ENCODE results near the gene GALNT1. TPM values are rescaled to one million over a fixed set of nuclear protein-coding genes. Genes with fewer than 3 reads are reported as not detected.

The GALNT1 gene
- total RNA-seq, 1 donor from 2014 or later = 65.3 TPM

DNA sequence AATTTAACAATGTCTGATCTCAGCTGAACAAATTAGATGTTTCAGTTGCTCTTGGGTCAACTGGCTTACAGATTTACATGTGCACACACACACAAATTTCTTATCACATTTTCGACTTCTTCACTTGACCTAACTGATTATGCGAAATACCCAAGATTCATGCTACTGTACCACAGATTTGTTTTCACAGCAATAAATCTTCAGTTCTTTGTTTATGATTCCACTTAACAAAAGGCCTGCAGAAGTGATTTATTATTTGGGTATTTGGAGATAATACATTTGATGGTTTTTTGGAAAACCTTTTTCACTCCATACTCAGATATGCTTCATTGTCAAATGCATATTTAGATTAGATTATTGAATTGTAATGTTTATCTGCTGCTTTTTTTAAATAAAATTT, 129.0 kb downstream of the GALNT1 start:
- Mint-ChIP-seq H3K9me3 (ENCODE audit: unreplicated experiment) (no peaks in the 10 kb centered on the region), H3K4me1 (ENCODE audit: low read depth, unreplicated experiment) (no peaks in the 10 kb centered on the region), H3K27ac (ENCODE audit: unreplicated experiment) (no peak overlapping the region), H3K27me3 (ENCODE audit: unreplicated experiment) (no peaks in the 10 kb centered on the region), H3K4me3 (ENCODE audit: unreplicated experiment) (no peak overlapping the region), H3K36me3 (ENCODE audit: unreplicated experiment) (no peaks in the 10 kb centered on the region)
- DNase-seq = no peak
- TF ChIP-seq, protein P1, sequence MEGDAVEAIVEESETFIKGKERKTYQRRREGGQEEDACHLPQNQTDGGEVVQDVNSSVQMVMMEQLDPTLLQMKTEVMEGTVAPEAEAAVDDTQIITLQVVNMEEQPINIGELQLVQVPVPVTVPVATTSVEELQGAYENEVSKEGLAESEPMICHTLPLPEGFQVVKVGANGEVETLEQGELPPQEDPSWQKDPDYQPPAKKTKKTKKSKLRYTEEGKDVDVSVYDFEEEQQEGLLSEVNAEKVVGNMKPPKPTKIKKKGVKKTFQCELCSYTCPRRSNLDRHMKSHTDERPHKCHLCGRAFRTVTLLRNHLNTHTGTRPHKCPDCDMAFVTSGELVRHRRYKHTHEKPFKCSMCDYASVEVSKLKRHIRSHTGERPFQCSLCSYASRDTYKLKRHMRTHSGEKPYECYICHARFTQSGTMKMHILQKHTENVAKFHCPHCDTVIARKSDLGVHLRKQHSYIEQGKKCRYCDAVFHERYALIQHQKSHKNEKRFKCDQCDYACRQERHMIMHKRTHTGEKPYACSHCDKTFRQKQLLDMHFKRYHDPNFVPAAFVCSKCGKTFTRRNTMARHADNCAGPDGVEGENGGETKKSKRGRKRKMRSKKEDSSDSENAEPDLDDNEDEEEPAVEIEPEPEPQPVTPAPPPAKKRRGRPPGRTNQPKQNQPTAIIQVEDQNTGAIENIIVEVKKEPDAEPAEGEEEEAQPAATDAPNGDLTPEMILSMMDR (IDR thresholded peaks at IDR 0.05; ENCODE audit: partially characterized antibody, unreplicated experiment) = no peak

DNA sequence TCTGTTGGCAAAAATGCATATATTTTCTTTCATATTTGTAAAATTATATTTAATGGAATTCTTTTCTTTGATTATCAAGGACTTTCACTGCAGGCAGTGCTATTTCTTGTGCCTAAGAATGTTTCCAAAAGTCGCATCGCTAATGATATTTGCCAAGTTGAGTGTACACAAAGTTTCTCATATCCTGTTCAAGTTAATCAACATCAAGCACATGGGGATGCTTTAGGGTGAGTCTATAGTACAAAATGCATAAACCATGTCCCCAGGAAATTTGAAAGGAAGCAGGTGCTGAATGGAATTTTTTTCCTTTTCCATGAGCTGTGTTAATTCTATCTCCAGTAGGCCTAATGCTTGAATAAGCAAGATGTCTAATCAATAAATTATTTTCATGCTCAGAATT, 129.7 kb downstream of the GALNT1 start:
- Mint-ChIP-seq H3K27me3 (ENCODE audit: unreplicated experiment) (no peaks in the 10 kb centered on the region), H3K4me3 (ENCODE audit: unreplicated experiment) (no peak overlapping the region), H3K27ac (ENCODE audit: unreplicated experiment) (no peak overlapping the region), H3K4me1 (ENCODE audit: low read depth, unreplicated experiment) (no peaks in the 10 kb centered on the region), H3K36me3 (ENCODE audit: unreplicated experiment) (peaks cover 4% of the 10 kb centered on the region), H3K9me3 (ENCODE audit: unreplicated experiment) (no peaks in the 10 kb centered on the region)
- DNase-seq = no peak
- TF ChIP-seq, protein P1 (IDR thresholded peaks at IDR 0.05; ENCODE audit: partially characterized antibody, unreplicated experiment) = no peak

DNA sequence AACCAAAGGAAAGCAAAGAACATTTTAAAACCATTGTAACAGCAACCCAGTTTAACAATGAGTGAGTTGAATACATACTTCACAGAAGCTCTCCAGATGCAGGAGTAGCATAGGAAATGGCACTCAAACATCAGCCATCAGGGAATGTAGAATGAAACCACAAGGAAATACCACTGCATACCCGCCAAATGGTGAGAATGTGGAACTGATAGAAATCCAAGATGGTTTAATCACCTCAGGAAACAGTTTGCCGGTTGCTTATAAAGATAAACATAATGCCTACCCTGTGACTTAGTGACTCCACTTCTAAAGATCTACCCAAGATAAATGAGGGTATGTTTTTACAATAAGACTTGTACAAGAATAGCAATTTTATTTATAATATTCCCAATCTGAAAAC, 132.0 kb downstream of the GALNT1 start:
- no peak overlapping the region for H3K27ac Mint-ChIP-seq (ENCODE audit: unreplicated experiment)
- H3K4me1 Mint-ChIP-seq (ENCODE audit: low read depth, unreplicated experiment) = no peaks in the 10 kb centered on the region
- TF ChIP-seq, protein P1 (IDR thresholded peaks at IDR 0.05; ENCODE audit: partially characterized antibody, unreplicated experiment) = no peak
- H3K27me3 Mint-ChIP-seq (ENCODE audit: unreplicated experiment) = no peaks in the 10 kb centered on the region
- H3K4me3 Mint-ChIP-seq (ENCODE audit: unreplicated experiment) = no peak overlapping the region
- DNase-seq = no peak
- peaks cover 3% of the 10 kb centered on the region for H3K9me3 Mint-ChIP-seq (ENCODE audit: unreplicated experiment)
- peaks cover 25% of the 10 kb centered on the region for H3K36me3 Mint-ChIP-seq (ENCODE audit: unreplicated experiment)

DNA sequence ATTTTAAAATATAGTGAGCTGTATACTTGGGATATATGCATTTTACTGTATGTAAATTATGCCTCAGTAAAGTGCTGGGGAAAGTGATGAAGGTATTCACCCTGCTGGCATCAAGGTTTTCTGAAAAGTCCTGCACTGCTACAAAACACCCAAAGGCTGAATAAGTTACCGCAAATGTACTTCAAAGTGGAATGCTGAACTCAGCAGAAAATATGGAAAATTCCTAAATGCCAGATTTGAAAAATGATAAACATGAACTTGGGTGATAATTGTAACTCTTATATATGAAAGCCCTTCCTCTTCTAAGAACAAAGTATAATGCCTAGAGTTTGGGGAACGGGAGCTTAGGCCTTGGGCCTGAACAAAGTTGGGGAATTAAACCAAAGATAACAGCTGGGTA, 133.0 kb downstream of the GALNT1 start:
- Mint-ChIP-seq H3K27ac (ENCODE audit: unreplicated experiment) (no peak overlapping the region), H3K4me1 (ENCODE audit: low read depth, unreplicated experiment) (no peaks in the 10 kb centered on the region), H3K9me3 (ENCODE audit: unreplicated experiment) (peaks cover 3% of the 10 kb centered on the region), H3K27me3 (ENCODE audit: unreplicated experiment) (no peaks in the 10 kb centered on the region), H3K36me3 (ENCODE audit: unreplicated experiment) (peaks cover 34% of the 10 kb centered on the region), H3K4me3 (ENCODE audit: unreplicated experiment) (no peak overlapping the region)
- no peak for DNase-seq
- TF ChIP-seq, protein P1 (IDR thresholded peaks at IDR 0.05; ENCODE audit: partially characterized antibody, unreplicated experiment) = no peak

DNA sequence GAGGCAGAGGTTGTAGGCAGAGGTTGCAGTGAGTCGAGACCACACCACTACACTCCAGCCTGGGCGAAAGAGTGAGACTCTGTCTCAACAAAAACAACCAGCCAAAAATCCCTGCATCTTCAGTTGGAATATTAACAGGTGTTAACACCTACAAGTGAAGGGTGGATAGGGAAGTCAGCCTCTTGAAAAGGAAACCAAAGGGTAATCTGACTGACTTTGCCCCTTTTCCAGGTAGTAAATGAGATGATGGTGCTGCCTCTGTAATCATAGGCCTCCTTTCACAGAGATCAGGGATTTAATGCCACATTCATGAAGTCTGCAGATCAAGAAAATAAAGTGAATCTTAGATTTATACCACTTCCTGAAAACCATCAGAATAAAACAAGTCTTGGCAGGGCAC, 133.6 kb downstream of the GALNT1 start:
- Mint-ChIP-seq H3K27ac (ENCODE audit: unreplicated experiment) (no peak overlapping the region), H3K9me3 (ENCODE audit: unreplicated experiment) (peaks cover 3% of the 10 kb centered on the region), H3K4me3 (ENCODE audit: unreplicated experiment) (no peak overlapping the region), H3K4me1 (ENCODE audit: low read depth, unreplicated experiment) (no peaks in the 10 kb centered on the region), H3K27me3 (ENCODE audit: unreplicated experiment) (no peaks in the 10 kb centered on the region), H3K36me3 (ENCODE audit: unreplicated experiment) (peaks cover 37% of the 10 kb centered on the region)
- TF ChIP-seq, protein P1 (IDR thresholded peaks at IDR 0.05; ENCODE audit: partially characterized antibody, unreplicated experiment) = no peak
- no peak for DNase-seq

All from glutamatergic neuron (in vitro differentiated cells).